Subcutaneous abdominal adipose tissue (tissue), 5 donors: ENCODE measurements around the gene AMBP.

ENCODE experiments used
- H3K27ac ChIP-seq: one replicate; pipeline ENCODE4 v1.7.0; 2013; ENCODE audit warnings: low read depth, mild to moderate bottlenecking, inconsistent platforms, low read length, moderate library complexity
- H3K27me3 ChIP-seq, 5 donors: one replicate each; pipeline ENCODE4 v1.7.0; 2013; ENCODE audit warnings: low read length in 5 of 5, inconsistent platforms in 1 of 5; ENCODE audit not compliant: control insufficient read depth in 5 of 5, insufficient read depth in 4 of 5
- H3K36me3 ChIP-seq, 5 donors: one replicate each; pipeline ENCODE4 v1.7.0; 2013; ENCODE audit warnings: low read length in 5 of 5; ENCODE audit not compliant: control insufficient read depth in 5 of 5, insufficient read depth in 5 of 5
- H3K4me1 ChIP-seq, 5 donors: one replicate each; pipeline ENCODE4 v1.7.0; 2013; ENCODE audit warnings: low read length in 5 of 5, mild to moderate bottlenecking in 3 of 5, moderate library complexity in 1 of 5; ENCODE audit not compliant: control insufficient read depth in 5 of 5, insufficient read depth in 5 of 5
- H3K4me3 ChIP-seq, 5 donors: one replicate each; pipeline ENCODE4 v1.7.0; 2013; ENCODE audit warnings: low read length in 5 of 5, low read depth in 1 of 5
- H3K9ac ChIP-seq, 5 donors: one replicate each; pipeline ENCODE4 v1.7.0; 2013; ENCODE audit warnings: low read length in 5 of 5, mild to moderate bottlenecking in 4 of 5, moderate library complexity in 3 of 5
- H3K9me3 ChIP-seq, 5 donors: one replicate each; pipeline ENCODE4 v1.7.0; 2013; ENCODE audit warnings: low read length in 5 of 5; ENCODE audit not compliant: control insufficient read depth in 5 of 5
- donor health status: healthy.
- donor health status: healthy.
- donor health status: healthy.
- donor health status: healthy.
- donor health status: healthy.

The AMBP gene

GRCh38 chr9:114034661-114035062 lies 43.4 kb downstream of the AMBP start:
- Histone ChIP-seq H3K4me3 (no peak overlapping the region), H3K4me1 (no peaks in the 10 kb centered on the region), H3K9ac (no peak overlapping the region), H3K27me3 (no peaks in the 10 kb centered on the region), H3K27ac (no peak overlapping the region), H3K36me3 (peaks cover 9 to 81% (median 65%) of the 10 kb centered on the region in 5 donors), H3K9me3 (peaks cover 0 to 11% (median 3%) of the 10 kb centered on the region in 5 donors)

GRCh38 chr9:114034196-114034595 lies 43.9 kb downstream of the AMBP start:
- H3K27ac ChIP-seq, result no peak overlapping the region
- no peak overlapping the region for H3K4me3 ChIP-seq
- H3K9ac ChIP-seq, result no peak overlapping the region
- H3K4me1 ChIP-seq, result no peaks in the 10 kb centered on the region
- peaks cover 9 to 81% (median 70%) of the 10 kb centered on the region in 5 donors for H3K36me3 ChIP-seq
- H3K27me3 ChIP-seq, result no peaks in the 10 kb centered on the region
- H3K9me3 ChIP-seq, result peaks cover 0 to 11% (median 3%) of the 10 kb centered on the region in 5 donors

GRCh38 chr9:114033397-114034103 lies 44.5 kb downstream of the AMBP start:
- Histone ChIP-seq H3K27me3 (no peaks in the 10 kb centered on the region), H3K27ac (no peak overlapping the region), H3K9me3 (peaks cover 0 to 11% (median 3%) of the 10 kb centered on the region in 5 donors), H3K9ac (no peak overlapping the region), H3K4me1 (no peaks in the 10 kb centered on the region), H3K36me3 (peaks cover 7 to 81% (median 69%) of the 10 kb centered on the region in 5 donors), H3K4me3 (no peak overlapping the region)

DNA sequence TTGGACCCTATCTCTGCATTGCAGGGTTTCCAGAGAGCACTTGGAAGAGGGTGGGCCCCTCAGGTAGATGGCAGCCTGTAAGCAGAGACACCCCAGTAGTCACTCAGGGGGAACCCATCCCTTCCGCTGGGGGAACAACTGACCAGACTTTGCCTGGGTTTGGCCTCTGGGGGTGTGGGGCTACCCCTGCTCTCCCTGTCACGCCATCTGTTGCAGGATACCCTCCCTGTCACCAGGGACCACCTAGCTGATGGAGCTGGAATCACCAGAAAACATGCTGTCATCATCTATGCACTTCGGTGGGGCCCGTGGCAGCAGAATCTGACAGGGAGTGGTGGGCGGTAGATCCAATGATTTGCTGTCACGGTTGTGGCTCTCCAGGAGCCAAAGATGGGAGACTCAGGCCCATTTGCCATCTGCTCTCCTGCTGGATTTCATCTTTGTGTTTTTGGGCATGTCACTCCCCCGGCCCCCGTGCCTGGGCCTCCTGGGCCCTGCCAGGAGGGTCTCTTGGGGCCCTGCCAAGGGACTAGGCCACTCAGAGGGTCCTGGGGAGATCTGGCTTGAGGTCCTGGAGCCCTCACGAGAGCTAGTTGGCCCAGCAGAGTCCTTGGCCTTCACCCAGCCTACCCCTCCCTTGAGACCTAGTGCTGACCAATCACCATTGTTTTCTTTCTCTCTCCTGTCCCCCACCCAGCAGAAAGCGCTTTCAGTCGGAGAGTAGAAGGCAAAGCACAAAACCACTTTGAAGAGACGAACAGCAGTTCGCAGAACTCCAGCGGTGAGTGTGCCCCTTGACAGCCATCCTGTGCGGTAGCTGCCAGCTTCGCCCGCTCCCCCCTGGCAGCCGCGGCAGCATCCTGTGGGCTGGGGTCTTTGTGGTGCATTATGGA lies 45.9 kb downstream of the AMBP start:
- no peak overlapping the region for H3K4me3 ChIP-seq
- H3K9ac ChIP-seq, result no peak overlapping the region
- H3K27me3 ChIP-seq, result no peaks in the 10 kb centered on the region
- no peaks in the 10 kb centered on the region for H3K4me1 ChIP-seq
- H3K9me3 ChIP-seq, result peaks cover 0 to 9% (median 3%) of the 10 kb centered on the region in 5 donors
- H3K27ac ChIP-seq, result no peak overlapping the region
- H3K36me3 ChIP-seq, result peaks cover 3 to 81% (median 61%) of the 10 kb centered on the region in 5 donors

- no peaks in the 10 kb centered on the region for H3K27me3 ChIP-seq
- no peaks in the 10 kb centered on the region for H3K9me3 ChIP-seq
- no peak overlapping the region for H3K4me3 ChIP-seq
- no peak overlapping the region for H3K27ac ChIP-seq
- no peaks in the 10 kb centered on the region for H3K4me1 ChIP-seq
- peaks cover 0 to 78% (median 54%) of the 10 kb centered on the region in 5 donors for H3K36me3 ChIP-seq
- H3K9ac ChIP-seq, result no peak overlapping the region
These were observed 47.0 kb downstream of the AMBP start for GRCh38 chr9:114031037-114031630.

- H3K27me3 ChIP-seq, result no peaks in the 10 kb centered on the region
- peaks cover 0 to 78% (median 53%) of the 10 kb centered on the region in 5 donors for H3K36me3 ChIP-seq
These were observed 47.7 kb downstream of the AMBP start for GRCh38 chr9:114030364-114030763.

GRCh38 chr9:114029311-114030170 lies 48.6 kb downstream of the AMBP start:
- no peak overlapping the region for H3K9ac ChIP-seq
- no peak overlapping the region for H3K4me3 ChIP-seq
- no peaks in the 10 kb centered on the region for H3K4me1 ChIP-seq
- H3K9me3 ChIP-seq, result no peaks in the 10 kb centered on the region
- no peaks in the 10 kb centered on the region for H3K27me3 ChIP-seq
- H3K27ac ChIP-seq, result no peak overlapping the region
- peaks cover 0 to 75% (median 53%) of the 10 kb centered on the region in 5 donors for H3K36me3 ChIP-seq

More at GRCh38 chr9:114030364-114030763, 47.7 kb downstream of the AMBP start:
- H3K9ac ChIP-seq, result no peak overlapping the region
- H3K4me1 ChIP-seq, result no peaks in the 10 kb centered on the region
- H3K4me3 ChIP-seq, result no peak overlapping the region
- no peak overlapping the region for H3K27ac ChIP-seq
- no peaks in the 10 kb centered on the region for H3K9me3 ChIP-seq

GRCh38 chr9:114028646-114029045 lies 49.5 kb downstream of the AMBP start:
- Histone ChIP-seq H3K4me1 (no peaks in the 10 kb centered on the region), H3K9me3 (peaks cover 0 to 3% (median 0%) of the 10 kb centered on the region in 5 donors), H3K27me3 (no peaks in the 10 kb centered on the region), H3K27ac (no peak overlapping the region), H3K36me3 (peaks cover 0 to 66% (median 47%) of the 10 kb centered on the region in 5 donors), H3K4me3 (no peak overlapping the region), H3K9ac (no peak overlapping the region)

GRCh38 chr9:114027863-114028465 lies 50.1 kb downstream of the AMBP start:
- no peaks in the 10 kb centered on the region for H3K27me3 ChIP-seq
- no peak overlapping the region for H3K4me3 ChIP-seq
- H3K4me1 ChIP-seq, result no peaks in the 10 kb centered on the region
- peaks cover 0 to 63% (median 44%) of the 10 kb centered on the region in 5 donors for H3K36me3 ChIP-seq
- no peak overlapping the region for H3K9ac ChIP-seq
- H3K9me3 ChIP-seq, result peaks cover 0 to 8% (median 0%) of the 10 kb centered on the region in 5 donors
- H3K27ac ChIP-seq, result no peak overlapping the region
